Measurements from ENCODE around the gene MSRB3.

The MSRB3 gene

GRCh38 chr12:65364046-65364445 is 85.6 kb downstream of the MSRB3 start:
- no peak for TF ChIP-seq CTCF (IDR thresholded peaks at IDR 0.05; ENCODE audit: poor library complexity, severe bottlenecking)
- Histone ChIP-seq H3K4me3 (ENCODE audit: severe bottlenecking) (no peak overlapping the region), H3K36me3 (ENCODE audit: low read depth) (no peaks in the 10 kb centered on the region), H3K9me3 (ENCODE audit: severe bottlenecking) (no peaks in the 10 kb centered on the region), H3K27ac (ENCODE audit: poor library complexity, severe bottlenecking) (no peak overlapping the region), H3K27me3 (ENCODE audit: insufficient read depth, poor library complexity, severe bottlenecking) (no peaks in the 10 kb centered on the region), H3K4me1 (ENCODE audit: insufficient read depth, poor library complexity, severe bottlenecking) (peaks cover 4% of the 10 kb centered on the region)
- 0 out of 3 replicates have a peak, but pooled peaks have one; percentile 33 for ATAC-seq (ENCODE audit: low read depth)
- no peak for DNase-seq (ENCODE audit: low spot score)

DNA sequence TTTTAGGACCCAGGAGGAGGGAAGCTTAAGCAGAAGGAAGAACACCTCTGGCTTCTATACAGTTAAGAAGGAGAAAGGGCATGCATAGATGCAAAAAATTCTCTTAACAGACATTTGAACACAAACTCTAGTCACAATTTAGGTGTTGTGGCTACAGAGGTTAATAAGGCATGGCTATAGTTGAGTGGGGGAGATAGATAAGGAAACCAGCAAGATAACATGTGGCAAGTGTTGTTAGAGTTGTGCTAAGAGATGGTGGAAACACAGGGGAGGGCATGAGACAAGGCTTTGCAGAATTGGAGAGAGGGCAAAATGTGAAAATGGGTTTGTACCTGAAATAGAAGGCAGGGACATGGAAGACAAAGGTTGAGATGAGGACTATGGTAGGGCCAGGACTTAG is 88.9 kb downstream of the MSRB3 start:
- Histone ChIP-seq H3K4me3 (ENCODE audit: severe bottlenecking) (no peak overlapping the region), H3K27me3 (ENCODE audit: insufficient read depth, poor library complexity, severe bottlenecking) (no peaks in the 10 kb centered on the region), H3K4me1 (ENCODE audit: insufficient read depth, poor library complexity, severe bottlenecking) (peaks cover 4% of the 10 kb centered on the region), H3K27ac (ENCODE audit: poor library complexity, severe bottlenecking) (no peak overlapping the region), H3K36me3 (ENCODE audit: low read depth) (no peaks in the 10 kb centered on the region), H3K9me3 (ENCODE audit: severe bottlenecking) (no peaks in the 10 kb centered on the region)
- ATAC-seq (ENCODE audit: low read depth): no peak
- no peak for TF ChIP-seq CTCF (IDR thresholded peaks at IDR 0.05; ENCODE audit: poor library complexity, severe bottlenecking)
- no peak for DNase-seq (ENCODE audit: low spot score)

- Histone ChIP-seq H3K27ac (ENCODE audit: poor library complexity, severe bottlenecking) (no peak overlapping the region), H3K4me1 (ENCODE audit: insufficient read depth, poor library complexity, severe bottlenecking) (peaks cover 4% of the 10 kb centered on the region), H3K36me3 (ENCODE audit: low read depth) (no peaks in the 10 kb centered on the region), H3K9me3 (ENCODE audit: severe bottlenecking) (no peaks in the 10 kb centered on the region), H3K4me3 (ENCODE audit: severe bottlenecking) (no peak overlapping the region), H3K27me3 (ENCODE audit: insufficient read depth, poor library complexity, severe bottlenecking) (no peaks in the 10 kb centered on the region)
- ATAC-seq (ENCODE audit: low read depth) (no peak), DNase-seq (ENCODE audit: low spot score) (no peak)
- no peak for TF ChIP-seq CTCF (IDR thresholded peaks at IDR 0.05; ENCODE audit: poor library complexity, severe bottlenecking)
Measured at GRCh38 chr12:65368055-65368454, 89.6 kb downstream of the MSRB3 start.

DNA sequence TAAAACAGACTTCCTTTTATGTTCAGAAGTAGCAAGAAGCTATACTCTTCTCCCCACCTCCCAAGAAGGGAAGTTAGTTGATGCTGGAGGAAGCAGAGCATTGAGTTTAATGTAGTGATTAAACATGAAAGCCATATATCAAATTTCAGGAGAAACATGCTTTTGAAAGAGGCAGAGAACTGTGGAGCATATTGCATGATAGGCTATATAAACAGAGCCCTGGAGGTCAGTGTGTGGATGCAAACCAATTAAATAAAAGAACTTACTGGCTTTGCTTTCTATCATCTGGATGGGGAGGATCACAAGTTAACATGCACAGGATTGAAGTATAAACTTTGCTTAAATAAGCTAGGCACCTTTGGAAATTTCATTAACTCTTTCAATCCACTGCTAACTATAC is 94.1 kb downstream of the MSRB3 start:
- no peak for TF ChIP-seq CTCF (IDR thresholded peaks at IDR 0.05; ENCODE audit: poor library complexity, severe bottlenecking)
- Histone ChIP-seq H3K27ac (ENCODE audit: poor library complexity, severe bottlenecking) (no peak overlapping the region), H3K4me1 (ENCODE audit: insufficient read depth, poor library complexity, severe bottlenecking) (no peaks in the 10 kb centered on the region), H3K4me3 (ENCODE audit: severe bottlenecking) (no peak overlapping the region), H3K9me3 (ENCODE audit: severe bottlenecking) (no peaks in the 10 kb centered on the region), H3K27me3 (ENCODE audit: insufficient read depth, poor library complexity, severe bottlenecking) (no peaks in the 10 kb centered on the region), H3K36me3 (ENCODE audit: low read depth) (no peaks in the 10 kb centered on the region)
- ATAC-seq (ENCODE audit: low read depth) (no peak), DNase-seq (ENCODE audit: low spot score) (no peak)

DNA sequence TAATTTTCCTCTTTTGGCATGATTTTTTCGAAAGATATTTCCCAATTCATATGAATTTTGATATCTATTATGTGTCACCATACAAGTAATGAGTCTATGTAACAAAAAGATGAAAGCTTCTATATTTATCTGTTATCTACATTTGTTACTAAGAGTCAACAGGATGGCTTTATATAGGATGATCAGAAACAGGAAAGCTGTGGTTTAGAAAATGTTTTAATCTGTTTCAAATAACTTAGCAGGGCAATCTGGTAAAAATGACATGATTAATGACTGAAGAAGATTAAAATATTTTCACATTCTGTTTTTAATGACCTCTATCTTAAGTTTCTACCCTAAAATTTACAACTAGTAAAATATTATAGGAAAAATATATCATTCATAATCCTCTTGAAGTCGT is 105.8 kb downstream of the MSRB3 start:
- DNase-seq (ENCODE audit: low spot score) (no peak), ATAC-seq (ENCODE audit: low read depth) (no peak)
- no peaks in the 10 kb centered on the region for H3K9me3 ChIP-seq (ENCODE audit: severe bottlenecking)
- no peak overlapping the region for H3K4me3 ChIP-seq (ENCODE audit: severe bottlenecking)
- TF ChIP-seq CTCF (IDR thresholded peaks at IDR 0.05; ENCODE audit: poor library complexity, severe bottlenecking): no peak
- no peak overlapping the region for H3K27ac ChIP-seq (ENCODE audit: poor library complexity, severe bottlenecking)
- no peaks in the 10 kb centered on the region for H3K4me1 ChIP-seq (ENCODE audit: insufficient read depth, poor library complexity, severe bottlenecking)
- H3K36me3 ChIP-seq (ENCODE audit: low read depth): no peaks in the 10 kb centered on the region
- H3K27me3 ChIP-seq (ENCODE audit: insufficient read depth, poor library complexity, severe bottlenecking): no peaks in the 10 kb centered on the region
